Superior temporal gyrus (tissue), 1 donor: ENCODE measurements around the gene TFR2.
A peak's percentile ranks its signal among the peaks of the same experiment; 100 is the strongest.

Experiments used
- DNase-seq: peaks from one replicate; pipeline ENCODE4 v3.0.0-alpha.2; 2016; ENCODE audit errors: extremely low spot score

Gene TFR2

DNA sequence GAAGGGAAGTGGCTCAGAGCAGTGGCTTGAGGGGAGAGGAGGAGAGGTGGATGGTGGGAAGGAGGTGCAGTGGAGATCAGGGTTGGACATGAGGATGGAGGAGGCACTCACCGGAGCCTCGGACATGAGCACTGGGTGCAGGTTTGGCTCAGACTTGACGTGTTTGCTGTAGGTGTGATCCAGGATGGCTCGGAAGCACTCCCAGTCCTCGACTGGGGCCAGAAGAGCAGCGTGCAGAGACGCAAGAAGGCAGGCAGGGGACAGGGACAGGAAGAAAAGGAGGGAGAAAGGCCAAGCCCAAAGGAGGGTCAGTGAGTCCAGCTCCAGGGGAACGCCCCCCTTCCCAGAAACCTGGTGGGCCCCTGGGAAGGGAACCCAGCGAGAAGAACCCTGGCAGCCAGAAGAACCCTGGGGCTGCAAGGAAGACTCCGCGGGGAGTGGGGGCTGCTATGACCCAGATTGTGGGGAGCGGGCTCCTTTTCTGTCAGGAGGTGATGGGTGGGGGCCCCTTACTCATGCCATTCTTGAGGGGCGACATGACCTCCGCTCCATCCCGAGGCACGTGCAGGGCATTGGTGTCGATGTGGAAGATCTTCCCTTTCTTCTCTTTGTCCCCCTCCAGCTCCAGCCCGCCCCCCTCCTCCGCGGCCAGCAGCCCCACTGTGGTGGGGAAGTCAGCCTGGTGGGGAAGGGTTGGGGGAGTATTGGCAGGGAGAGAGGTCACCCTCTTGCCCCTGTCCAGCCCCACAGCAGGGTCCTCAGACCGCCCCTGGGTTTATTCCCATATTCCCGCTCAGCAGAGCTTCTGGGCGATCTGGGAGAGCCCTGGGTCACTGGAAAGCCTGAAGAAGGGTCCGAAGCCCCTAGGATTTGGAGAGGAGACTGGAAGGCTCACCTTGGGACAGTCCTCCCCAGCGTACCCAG is 13.8 kb upstream of the TFR2 start:
- DNase-seq = no peak

DNA sequence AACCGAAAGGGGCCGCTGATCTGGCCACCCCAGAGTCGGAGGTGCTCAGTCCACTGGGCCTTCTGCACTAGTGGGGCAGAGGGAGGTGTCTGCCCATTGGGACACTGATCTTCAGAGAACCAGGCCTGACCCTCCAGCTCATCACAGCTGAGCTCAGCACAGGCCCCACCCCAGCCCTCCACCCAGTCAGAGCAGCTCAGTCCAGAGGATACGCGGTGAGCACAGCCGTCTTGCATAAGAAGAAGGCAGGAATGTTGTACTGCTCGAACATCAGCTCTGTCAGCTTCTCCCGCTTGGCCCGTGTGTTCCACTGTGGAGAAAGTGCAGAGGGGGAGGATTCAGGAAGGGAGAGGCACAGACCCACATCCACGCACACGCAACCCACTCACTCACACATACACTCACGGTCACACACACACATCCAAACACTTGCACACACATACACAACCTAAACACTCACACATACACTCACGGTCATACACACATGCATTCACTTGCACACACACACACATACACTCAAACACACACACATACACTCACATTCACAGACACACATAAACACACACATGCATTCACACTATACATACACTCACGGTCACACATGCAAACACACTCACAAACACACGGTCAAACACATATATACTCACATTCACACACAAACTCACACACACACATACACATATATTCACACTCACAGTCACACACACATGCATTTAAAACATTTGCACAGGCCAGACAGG is 8.6 kb upstream of the TFR2 start:
- no peak for DNase-seq

DNA sequence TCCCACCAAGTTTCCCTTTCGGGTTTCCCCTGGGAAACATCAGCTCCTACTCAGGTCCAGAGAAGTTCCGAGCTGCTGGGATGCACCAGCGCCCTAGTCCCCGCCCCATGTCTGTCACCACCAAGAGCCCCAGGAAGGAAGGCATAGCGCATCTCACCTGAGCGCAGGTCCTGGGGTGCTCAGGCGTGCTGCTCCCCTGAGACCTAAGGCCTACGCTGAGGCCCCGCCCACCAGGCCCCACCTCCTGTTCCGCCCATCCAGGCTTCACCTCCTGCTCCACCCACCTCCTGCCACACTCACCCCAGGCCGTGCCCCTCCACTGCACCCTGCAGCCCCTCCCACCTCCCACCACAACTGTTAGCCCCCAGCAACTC is 1.2 kb upstream of the TFR2 start:
- no peak for DNase-seq

DNA sequence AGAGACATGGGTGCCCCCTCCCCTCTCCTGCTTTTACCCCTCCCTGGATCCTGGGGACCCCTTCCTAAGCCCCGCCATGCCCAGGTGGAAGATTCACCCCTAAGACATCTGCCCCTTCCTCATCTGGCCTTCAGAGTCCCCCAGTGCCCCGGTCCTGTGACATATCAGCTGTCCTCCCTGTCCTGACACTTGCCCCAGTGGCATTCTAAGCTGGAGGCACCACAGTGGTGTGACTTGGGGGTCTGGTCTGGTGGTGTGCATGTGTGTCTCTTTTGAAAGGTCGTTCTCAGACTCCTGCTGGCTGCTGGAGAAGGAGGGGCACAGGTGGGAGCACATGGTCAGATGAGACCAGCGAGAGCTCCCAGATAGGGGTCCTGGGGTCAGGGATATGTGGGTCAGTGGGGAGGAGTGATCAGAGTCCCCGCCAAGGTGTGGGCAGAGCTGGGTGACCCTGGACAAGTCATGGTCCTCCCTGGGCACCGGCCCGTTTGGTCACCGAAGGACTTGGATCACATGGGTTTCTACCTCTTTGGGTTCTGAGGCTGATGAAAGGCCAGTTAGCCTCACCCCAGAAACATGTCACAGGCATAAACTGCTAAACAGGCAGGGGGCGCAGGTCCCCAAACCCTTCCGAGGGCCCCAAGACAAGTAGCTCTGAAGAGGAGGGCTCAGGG is 645 bp upstream of the TFR2 start:
- no peak for DNase-seq

DNA sequence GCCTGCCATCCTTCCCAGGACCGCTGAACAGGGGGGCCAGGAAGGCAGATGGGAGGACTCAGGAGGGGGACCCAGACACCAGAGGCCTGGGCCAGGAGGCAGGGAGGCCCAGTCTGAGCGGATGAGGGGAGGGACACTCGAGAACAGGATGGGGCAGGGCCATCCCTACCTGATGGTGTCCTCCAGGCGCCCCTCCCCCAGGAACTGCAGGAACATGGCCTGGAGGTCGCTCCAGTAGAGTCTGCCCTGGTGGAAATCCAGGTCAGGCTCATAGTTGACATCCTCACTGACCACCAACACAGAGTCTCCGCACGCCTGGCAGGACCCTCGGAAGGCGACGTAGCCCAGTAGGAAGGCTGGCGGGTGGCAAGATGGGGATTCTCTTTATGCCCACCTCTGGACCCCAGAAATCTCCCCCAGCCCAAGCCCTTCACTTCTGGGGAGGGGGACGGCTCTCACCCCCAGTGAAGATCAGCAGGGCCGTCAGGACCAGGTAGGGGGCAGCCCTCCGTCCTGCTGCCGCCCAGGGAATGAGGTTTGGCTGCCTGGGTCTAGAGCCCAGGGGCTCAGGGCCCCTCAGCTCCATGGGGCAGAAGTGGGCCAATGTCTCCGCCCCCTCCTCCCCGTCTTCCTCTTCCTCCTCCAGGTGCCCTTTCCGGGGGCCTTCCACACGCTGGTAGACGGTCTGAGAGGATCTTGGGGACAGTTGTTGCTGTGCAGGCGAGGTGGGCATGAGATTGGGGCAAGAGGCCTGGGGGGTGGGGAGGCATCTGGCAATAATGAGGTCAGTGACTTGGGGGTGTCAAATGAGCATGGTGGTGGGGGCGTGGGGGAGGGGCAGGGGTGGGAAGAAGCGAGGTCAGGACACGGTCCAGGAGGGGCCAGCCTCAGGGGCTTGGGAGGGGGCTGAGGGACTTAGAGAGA is 573 bp downstream of the TFR2 start:
- DNase-seq = no peak

DNA sequence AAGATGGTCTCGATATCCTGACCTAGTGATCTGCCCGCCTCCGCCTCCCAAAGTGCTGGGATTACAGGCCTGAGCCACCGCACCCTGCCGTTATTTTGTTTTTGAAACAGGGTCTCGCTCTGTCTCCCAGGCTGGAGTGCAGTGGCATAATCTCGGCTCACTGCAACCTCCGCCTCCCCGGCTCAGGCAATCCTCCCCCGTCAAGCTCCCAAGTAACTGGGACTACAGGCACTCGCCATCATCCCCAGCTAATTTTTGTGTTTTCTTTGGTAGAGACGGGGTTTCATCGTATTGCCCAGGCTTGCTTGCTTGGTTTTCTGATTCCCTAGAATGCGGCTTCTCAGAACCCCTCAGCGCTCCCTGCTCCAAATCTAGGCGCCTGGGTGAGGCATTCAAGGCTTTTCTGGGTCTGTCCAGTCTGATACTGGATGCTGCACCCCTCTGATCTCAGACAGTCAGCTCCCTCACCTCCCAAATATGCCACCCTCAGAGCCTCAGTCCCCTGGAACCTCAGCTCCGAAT is 1.3 kb downstream of the TFR2 start:
- DNase-seq = no peak

DNA sequence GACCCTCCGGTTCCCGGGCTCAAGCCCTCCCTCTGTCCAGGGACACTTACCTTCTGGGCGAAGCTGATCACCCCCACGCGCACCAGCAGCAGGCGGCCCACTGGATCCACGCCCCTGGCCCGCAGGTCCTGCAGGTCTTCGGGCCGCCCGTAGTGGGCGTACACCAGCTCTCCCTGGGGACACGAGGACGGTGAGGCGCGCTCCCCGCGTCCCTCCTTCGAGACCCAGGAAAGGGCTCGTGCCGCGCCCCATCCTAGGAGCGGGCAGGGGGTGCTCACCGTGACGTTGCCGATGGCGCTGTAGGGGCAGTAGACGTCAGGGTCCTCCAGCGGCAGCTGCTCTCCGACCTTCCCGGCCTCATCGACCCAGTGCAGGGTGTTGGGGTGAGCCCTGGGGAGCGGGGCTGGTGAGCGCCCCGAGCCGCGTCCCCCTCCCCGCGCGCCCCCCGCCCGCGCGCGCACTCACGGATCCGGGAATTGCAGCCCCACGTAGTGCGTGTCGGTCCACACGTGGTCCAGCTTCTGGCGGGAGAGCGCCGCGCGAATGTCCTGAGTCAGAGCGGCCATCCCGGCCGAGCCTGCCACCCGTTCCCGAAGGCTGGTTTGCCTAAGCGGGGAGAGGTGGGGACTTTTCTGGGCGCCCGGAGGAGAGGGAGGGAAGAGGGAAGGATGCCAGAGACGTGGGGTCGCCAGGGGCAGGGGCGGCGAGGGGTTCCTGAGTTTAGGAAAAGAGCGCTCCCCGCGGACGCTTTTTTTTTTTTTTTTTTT is 8.2 kb downstream of the TFR2 start:
- DNase-seq = no peak

DNA sequence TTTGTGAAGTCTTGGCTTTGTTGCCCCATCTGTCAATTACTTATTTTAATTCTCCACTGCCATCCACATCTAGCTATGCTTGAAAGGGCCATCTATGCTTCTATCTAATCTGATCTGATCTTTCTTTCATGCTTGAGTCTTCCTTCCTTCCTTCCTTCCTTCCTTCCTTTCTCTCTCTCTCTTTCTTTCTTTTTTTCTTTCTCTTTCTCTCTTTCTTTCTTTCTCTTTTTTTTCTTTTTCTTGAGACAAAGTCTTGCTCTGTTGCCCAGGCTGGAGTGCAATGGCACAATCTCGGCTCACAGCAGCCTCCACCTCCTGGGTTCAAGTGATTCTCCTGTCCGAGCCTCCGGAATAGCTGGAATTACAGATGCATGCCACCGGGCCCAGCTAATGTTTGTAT is 11.3 kb downstream of the TFR2 start:
- DNase-seq = no peak

DNA sequence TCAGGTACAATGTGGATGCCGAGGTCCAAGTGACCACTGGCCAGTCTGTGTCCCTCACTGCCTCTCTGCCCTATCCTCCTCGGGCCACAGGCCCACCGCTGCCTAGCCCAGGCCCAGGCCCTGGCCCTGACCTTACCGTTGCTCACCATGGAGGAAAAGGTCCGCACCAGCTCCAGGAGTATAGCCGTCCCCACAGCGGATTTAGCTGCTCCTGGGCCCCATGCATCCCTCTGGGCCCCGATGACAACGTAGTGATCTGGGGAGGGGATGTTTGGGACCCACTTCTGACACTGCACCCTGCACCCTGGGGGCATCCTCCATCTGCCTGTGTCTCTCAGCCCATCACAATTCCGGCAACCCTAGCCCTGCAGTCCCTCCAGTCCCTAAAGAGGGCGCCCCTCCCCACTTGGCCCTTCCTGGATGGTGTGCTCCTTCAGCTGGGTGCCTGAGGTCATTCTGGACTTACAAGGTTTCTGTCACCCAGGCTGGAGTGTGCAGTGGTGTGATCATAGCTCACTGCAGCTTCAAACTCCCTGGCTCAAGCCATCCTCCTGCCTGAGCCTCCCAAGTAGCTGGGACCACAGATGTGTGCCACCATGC is 12.1 kb downstream of the TFR2 start:
- DNase-seq = no peak

DNA sequence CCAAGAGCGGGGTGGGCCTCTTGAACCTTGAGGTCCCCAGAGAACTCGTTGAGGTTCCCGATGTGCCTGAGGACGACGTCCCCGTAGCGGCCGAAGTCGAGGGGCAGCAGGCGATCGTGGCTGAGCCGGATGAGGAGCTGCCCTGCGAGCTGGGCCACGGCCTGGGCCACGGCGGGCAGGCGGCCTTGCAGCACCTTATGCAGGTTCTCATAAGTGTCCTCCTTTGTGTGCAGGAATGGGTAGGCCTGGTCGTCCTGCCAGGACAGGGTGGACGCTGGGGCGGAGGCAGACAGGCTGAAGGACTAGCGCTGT is 14.2 kb downstream of the TFR2 start:
- no peak for DNase-seq

DNA sequence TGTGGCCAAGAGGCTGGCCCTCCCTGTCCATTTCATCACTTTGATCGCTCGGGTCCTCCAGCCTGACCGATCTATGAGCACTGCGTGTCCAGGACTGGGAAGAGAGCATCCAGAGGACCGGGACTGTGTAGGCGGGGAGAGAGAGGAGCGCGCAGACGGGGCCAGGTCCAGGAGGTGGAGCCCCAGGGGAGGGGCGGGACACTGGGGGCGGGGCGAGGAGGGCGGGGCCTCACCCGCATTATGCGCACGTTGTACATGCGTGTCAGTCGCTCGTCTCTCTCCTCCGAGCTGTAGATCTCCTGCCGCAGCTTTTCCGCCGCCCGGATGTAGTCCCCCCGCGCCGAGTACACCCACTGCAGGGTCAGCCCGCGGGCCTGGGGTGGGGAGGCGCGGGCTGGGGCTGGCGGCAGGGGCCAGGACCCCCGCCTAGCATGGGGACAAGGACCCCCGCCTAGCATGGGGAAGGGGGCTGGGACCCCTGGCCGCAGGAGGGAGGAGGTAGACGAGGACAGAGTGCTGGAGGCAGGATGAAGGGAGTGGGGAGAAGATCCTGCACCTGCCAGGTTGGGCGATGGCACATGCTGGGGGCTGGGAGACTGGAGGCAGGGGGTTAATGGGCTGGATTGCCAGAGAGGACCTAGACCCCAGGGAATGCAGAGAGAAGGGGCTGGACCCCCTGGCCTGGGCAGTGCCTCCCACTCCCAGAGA is 14.7 kb downstream of the TFR2 start:
- DNase-seq = peak; percentile 38

DNA sequence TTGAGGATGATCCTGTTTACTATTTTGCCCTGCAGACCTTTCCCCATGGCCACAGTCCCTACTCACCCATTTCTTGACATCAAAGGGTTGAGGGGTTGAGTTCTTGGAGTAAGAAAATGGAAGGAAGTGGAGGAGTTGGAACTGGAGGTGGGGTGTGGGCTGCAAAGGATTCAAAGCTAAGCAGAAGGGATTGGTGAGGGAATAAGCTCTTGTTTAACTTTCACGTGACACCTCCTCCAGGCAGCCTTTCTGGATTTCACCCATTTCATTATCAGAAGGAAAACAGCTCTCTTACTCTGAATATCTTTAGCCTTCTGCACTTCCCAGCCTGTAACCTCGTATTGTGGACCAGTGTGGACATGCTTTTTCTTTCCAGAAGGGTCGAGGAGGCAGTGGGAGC is 15.3 kb downstream of the TFR2 start:
- no peak for DNase-seq

DNA sequence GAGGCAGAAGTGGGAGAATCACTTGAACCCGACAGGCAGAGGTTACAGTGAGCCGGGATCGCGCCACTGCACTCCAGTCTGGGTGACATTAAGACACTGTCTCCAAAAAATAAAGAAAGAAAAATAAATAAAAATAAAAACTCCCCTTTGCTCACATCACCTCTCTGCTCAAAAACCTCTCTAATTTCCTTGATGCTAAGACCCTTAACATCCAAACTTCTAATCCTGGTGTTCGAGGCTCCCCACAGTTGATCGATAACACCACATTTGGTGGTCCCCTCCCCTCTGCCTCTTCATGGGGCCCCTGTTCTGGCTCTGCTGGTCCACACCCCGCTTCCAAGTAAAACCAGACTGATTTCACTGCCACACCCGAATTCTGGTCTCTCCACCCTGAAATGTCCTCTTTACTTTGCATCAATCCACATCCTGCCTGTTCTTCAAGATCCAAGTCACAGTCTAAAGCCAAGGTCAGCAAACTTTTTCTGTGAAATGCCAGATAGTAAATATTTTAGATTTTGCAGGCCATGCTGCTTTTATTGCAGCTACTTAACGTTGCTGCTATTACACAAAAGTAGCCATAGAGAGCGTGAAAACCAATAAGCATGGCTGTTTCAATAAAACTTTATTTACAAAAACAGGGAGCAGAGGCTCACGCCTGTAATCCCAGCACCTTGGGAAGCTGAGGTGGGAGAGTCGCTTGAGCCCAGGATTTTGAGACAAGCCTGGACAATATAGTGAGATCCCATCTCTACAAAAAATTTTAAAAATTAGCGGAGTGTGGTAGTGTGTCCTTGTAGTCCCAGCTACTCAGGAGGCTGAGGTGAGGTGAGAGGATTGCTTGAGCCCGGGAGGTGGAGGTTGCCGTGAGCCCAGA is 17.2 kb downstream of the TFR2 start:
- DNase-seq = no peak

DNA sequence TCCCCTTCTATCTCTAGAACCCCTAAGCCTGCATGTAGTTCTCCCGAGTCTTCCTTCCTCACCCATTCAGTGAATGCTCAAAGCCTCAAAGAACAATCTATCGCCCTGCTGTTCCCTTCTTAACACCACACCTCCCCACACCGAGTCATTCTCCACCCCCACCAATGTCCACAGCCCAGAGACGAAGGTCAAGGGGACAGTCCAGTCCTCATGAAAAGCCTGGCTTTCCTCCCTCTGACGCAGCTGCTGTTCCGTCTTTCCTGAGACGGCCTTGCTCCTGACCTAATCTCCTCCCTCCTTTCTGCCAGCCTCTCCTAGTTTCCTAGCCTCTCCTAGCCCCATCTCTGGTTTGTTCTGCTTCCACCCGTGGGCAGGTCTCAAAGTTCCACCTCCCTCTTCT is 19.8 kb downstream of the TFR2 start:
- no peak for DNase-seq

DNA sequence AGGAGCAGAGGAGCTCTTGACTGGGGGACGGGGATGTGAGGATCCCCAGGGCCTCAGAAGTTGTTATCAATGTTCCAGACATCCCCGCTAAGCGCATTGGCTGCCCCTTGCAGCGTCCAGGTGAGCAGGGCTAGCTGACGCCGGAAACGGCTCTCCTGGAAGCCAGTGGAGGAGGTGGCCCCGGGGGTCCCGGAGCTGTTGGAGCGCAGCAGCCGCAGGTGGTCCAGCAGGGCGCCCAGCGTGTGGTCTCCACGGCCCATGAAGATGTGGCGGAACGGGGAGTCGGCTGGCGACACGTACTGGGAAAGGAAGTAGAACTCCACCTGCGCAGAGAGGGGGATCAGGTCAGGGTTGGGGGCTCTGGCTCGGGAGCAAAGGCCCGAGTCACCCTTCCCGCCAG is 20.5 kb downstream of the TFR2 start:
- no peak for DNase-seq

DNA sequence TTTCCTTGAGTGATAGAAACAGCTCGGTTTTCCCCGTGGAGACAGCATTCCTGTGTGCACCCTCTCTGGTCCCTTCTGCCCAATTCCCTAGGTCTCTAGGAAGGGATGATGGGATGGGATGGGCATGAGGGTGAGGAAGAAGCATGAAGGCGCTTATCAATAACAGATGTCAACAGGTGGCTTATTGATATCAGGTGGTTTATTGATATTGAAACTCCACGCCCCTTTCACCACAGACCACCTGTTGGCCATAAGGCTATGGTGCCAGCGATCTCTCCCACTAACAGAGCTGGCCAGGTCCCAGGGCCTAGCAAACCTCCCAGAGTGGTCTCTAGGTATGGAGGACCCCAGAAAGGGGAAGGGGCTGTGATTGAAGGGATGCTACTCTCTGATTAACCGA is 21.1 kb downstream of the TFR2 start:
- DNase-seq = no peak

DNA sequence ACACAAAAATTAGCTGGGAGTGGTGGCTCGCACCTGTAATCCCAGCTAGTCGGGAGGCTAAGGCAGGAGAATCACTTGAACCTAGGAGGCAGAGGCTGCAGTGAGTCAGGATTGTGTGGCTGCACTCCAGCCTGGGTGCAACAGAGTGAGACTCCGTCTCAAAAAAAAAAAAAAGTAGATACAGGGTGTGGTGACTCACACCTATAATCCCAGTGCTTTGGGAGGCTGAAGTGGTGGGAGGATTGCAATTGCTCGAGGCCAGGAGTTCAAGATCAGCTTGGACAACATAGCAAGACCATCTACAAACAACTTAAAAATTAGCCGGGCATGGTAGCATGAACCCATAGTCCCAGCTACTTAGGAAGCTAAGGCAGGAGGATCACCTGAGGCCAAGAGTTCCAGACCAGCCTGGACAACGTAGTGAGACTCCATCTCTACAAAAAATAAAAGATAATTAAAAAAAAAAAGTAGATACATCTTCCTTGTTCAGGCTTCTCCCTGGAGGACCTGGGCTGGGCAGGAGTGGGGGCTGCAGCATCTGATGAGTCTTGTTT is 27.0 kb downstream of the TFR2 start:
- no peak for DNase-seq

DNA sequence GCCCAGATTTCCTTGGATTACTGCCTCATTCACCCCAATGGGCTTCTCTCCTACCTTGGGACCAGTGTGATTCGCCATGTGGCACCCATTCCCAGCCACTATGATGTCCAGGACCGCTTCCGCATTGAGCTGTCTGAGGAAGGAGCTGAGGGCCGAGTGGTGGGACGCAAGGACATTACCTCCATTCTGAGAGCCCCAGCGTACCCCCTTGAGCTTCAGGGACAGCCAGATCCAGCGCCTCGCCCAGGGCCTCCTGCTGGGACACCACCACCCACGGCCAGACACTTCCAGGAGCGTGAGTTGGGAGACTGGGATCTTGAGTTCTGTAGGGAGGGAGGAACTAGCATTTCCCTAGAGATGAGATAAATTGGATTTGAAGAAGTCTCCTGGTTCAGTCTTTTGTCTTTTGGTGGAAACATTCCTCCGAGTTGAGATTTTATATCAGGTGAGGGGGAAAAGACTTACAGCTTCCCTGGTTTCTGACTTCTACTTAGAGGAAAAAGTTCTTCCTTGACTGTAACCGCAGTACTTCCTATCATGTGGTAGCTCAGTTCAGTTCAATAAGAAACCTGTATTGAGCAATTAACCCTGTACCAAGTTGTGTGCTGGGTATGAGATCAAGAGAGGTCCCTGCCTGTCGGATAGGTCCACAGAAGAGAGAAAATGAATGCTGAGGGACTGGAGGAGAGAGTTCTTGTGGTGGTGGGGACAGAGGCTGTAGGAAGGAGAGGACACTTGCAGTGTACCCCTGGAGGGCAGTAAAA is 27.8 kb downstream of the TFR2 start:
- no peak for DNase-seq
